GM12874 (cell line): Measurements from ENCODE around the gene C16orf96.

Experiments
- TF ChIP-seq, protein P1 (sequence below): IDR thresholded peaks from 2 replicates; pipeline ENCODE4 v1.5.1; 2011; ENCODE audit warnings: low read depth, mild to moderate bottlenecking, control low read depth, low read length, moderate library complexity; ENCODE audit not compliant: insufficient read depth

The C16orf96 gene

DNA sequence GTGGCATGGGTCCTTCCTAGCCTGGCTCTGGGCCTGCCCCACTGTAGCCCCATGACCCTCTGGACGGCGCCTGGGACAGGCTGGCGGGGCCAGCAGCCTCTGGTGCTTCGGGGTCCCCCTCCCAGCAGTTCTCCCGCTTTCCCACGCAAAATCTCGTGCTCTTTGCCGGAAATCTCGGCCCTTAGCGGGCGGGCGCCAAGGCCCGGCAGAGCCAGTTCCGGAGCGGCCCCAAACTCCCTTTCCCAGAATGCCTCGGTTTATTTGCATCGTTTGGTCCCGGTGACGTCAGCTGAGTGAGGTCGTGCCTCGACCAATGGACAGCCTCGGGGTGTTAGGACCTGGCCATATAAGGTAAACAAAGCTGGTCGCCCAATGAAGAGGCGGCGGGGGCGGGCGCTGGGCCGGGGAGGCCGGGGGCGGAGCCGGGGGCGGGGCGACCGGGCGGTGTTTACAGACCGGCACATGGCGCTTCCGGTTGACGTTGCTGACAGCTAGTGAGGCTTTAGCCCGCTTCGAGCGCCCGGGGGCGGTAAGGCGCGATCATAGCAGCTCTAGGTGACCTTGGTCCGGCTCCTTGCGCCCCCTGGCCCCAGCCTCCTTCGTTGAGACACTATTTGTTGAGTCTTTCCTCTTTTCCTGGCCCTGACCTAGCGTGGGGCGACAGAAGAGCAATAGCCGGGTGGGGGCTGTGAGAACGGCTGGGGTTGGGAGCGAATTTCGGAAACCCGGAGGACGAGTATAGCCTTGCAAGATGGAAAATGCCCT lies 60.1 kb downstream of the C16orf96 start:
- TF ChIP-seq, protein P1, sequence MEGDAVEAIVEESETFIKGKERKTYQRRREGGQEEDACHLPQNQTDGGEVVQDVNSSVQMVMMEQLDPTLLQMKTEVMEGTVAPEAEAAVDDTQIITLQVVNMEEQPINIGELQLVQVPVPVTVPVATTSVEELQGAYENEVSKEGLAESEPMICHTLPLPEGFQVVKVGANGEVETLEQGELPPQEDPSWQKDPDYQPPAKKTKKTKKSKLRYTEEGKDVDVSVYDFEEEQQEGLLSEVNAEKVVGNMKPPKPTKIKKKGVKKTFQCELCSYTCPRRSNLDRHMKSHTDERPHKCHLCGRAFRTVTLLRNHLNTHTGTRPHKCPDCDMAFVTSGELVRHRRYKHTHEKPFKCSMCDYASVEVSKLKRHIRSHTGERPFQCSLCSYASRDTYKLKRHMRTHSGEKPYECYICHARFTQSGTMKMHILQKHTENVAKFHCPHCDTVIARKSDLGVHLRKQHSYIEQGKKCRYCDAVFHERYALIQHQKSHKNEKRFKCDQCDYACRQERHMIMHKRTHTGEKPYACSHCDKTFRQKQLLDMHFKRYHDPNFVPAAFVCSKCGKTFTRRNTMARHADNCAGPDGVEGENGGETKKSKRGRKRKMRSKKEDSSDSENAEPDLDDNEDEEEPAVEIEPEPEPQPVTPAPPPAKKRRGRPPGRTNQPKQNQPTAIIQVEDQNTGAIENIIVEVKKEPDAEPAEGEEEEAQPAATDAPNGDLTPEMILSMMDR: peak; percentile 62

DNA sequence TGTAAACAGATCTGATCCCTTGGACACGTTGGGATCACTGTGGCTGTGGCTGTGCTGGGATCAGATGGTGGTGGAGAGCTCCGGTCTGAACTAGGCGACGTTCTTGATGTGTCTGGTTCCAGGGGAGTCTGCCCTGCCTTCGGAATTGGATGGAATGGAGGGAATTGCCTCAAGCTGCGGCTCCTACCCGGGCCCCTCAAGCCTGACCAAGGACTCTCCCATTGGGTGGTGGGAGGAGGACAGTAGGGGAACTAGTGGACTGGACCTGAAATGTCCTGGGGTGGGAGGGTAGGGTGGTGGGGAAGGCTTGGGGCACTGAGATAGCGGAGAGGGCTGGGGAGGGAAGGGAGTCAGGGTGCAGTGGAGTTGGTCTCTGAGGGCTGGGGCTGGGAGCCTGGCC lies 61.7 kb downstream of the C16orf96 start:
- TF ChIP-seq, protein P1: no peak

DNA sequence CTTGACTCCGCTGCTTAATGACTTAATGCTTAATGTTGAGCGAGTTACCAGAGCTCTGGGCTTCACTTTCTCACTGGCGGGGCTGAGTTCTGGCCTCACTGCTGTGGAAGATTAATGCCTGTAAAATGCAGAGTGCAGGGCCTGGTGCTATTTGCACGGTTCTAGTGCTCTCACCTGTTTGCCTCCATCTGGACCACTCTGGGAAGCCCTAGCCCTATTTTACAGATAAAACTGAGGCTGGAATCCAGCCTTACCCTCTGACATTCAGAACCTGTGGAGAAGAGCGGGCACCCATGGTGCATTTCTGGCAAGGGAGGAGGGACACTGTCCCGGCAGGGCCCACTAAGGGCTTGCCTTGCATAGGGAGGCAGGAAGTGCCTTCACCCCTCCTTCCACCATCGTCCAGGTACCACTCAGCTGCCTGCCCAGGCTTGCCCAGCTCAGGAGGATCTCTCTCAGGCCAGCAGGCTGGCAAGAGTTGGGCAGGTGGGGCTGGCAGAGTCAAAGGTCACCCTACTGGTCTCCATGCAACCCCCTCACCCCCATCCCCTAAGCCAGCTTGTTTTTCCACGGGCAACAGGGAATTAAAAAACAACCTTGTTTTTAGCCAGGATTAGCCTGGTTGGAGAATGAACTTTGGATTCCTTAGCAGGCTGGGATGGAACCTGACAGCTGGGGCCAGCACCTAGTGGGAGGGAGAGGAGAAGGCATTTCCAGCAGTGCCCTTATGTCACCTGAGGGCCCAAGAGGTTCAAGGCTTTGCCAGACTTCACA lies 62.7 kb downstream of the C16orf96 start:
- TF ChIP-seq, protein P1: no peak

DNA sequence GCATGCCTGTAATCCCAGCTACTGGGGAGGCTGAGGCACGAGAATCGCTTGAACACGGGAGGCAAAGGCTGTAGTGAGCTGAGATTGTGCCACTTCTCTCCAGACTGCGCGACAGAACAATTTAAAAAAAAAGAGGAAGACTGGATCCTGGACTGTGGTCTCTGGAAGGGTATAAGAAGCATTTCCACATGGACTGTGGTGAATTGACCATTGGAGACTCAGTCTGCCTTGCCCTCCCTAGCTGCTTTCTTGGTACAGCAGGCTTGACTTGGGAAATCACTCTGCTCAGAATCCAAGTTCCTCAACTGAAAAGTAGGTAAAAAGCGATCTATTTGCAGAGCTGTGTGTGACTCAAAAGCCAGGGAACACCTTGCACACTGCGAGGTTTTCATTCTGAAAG lies 67.5 kb downstream of the C16orf96 start:
- TF ChIP-seq, protein P1: no peak

DNA sequence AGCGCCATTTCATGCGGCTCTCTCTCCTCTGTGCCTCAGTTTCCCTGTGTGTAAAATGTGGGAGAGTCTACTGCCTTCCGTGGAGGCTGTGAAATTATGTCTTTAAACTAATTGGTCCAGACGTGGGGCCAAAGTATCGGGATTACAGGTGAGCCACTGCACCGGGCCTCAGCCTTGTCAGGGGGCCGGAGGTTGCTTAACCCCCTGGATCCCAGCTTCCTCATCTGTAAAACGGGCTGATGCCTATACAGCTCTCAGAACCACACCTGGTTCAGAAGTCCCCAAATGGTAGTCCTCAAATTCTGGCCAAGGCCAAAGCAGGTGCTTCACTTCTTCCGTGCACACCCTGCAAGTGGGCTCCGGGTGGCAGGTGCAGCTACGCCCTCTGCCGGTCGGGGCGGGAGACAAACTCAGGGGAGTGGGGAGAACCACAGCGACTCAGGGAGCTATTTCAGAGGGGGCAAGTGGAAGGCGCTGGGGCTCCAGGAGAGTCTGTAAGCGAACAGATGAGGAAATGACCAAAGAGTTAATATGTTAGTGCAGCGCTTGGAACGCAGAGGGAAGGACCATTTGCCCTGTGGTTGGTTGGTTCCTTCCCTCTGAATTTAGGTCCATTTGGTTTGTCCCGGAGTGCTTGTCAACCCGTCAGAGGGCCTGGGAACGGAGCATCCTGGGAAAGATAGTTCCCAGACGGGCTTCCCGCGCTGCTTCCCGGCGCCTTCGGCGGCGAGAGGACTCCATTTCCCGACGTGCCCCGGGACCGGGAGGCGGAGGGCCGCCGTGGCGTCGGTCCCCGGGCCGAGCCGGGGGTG lies 68.1 kb downstream of the C16orf96 start, which contains the start of gene MGRN1:
MGRN1 (plus strand) TSS at position 812 of the 812 bp plus-strand sequence. CDS start 135 bp downstream, outside the sequence.
- TF ChIP-seq, protein P1: peak; percentile 94

DNA sequence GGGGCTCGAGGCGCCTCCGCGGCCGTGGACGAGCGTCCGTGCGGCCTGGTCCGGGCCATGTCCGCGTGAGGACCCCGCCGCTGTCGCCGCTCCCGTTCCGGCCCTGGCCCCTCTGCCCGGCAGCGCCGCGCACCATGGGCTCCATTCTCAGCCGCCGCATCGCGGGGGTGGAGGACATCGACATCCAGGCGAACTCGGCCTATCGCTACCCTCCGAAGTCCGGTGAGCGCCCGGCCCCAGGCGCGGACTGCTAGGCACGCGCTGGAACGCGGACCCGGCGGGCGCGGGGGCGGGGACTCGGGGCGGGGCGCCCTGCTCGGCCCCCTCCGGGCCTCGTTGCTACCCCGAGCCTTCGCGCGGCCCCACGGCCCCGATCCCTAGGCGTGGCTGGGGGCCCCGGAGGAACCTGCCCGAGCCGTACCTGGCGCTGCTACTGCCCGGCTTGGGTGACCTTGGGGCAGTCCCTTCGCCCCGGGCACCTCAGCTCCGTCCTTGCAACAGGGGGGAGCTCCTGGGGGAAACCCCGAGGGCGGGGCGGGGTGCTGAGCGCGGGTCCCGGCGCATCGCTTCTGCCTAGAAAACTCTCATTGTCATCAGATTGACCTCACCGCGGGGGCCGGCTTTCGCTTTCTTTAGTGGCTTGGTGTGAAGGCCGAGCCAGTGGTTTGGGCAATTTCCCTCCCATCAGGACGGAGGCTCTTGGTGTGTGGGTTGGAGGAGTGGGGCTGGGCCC lies 68.9 kb downstream of the C16orf96 start:
- TF ChIP-seq, protein P1: no peak
